GM19467 (cell line): ENCODE data around the gene LLGL2.
"Not testable (repeated sequence)": the region's sequence is repeated elsewhere in the genome, so short reads cannot be mapped to it uniquely, and the experiment has no call there.

Source experiments
- ATAC-seq: cut with Tn5 transposase; IDR thresholded peaks from one replicate; pipeline ENCODE4 v1.9.1; 2021; ENCODE audit warnings: mild to moderate bottlenecking, moderate library complexity; ENCODE audit not compliant: unreplicated experiment

LLGL2 gene

GRCh38 chr17:75565618-75566017 is 40.1 kb downstream of the LLGL2 start:
- ATAC-seq: no peak

- ATAC-seq: no peak
Measured at GRCh38 chr17:75566416-75566815, 40.9 kb downstream of the LLGL2 start.

GRCh38 chr17:75566834-75567233 is 41.3 kb downstream of the LLGL2 start:
- ATAC-seq: no peak

GRCh38 chr17:75568412-75569255 is 43.1 kb downstream of the LLGL2 start:
- no peak for ATAC-seq

GRCh38 chr17:75570034-75570676 is 44.7 kb downstream of the LLGL2 start:
- no peak for ATAC-seq

GRCh38 chr17:75570772-75571171 is 45.3 kb downstream of the LLGL2 start:
- no peak for ATAC-seq

GRCh38 chr17:75571197-75571884 is 45.8 kb downstream of the LLGL2 start:
- ATAC-seq: peak; percentile 68

- no peak for ATAC-seq
Measured at GRCh38 chr17:75571885-75572215, 46.4 kb downstream of the LLGL2 start.

GRCh38 chr17:75572713-75573539 is 47.4 kb downstream of the LLGL2 start:
- ATAC-seq: no peak

- ATAC-seq: no peak
Measured at GRCh38 chr17:75573540-75573957, 48.1 kb downstream of the LLGL2 start.

GRCh38 chr17:75573994-75574393 is 48.5 kb downstream of the LLGL2 start:
- ATAC-seq: no peak

- ATAC-seq: no peak
Measured at GRCh38 chr17:75574404-75575036, 49.0 kb downstream of the LLGL2 start.

- ATAC-seq: no peak
Measured at GRCh38 chr17:75575197-75575596, 49.7 kb downstream of the LLGL2 start.

GRCh38 chr17:75575728-75576127 is 50.2 kb downstream of the LLGL2 start:
- ATAC-seq: no peak

- no peak for ATAC-seq
Measured at GRCh38 chr17:75576661-75577060, 51.2 kb downstream of the LLGL2 start.

GRCh38 chr17:75581121-75581725 is 55.7 kb downstream of the LLGL2 start:
- ATAC-seq: not testable (repeated sequence)

- not testable (repeated sequence) for ATAC-seq
Measured at GRCh38 chr17:75583197-75583596, 57.7 kb downstream of the LLGL2 start.

GRCh38 chr17:75584849-75585175 is 59.3 kb downstream of the LLGL2 start:
- no peak for ATAC-seq

GRCh38 chr17:75587675-75588595 is 62.4 kb downstream of the LLGL2 start, which contains the start of gene MYO15B:
MYO15B (plus strand) TSS chr17:75587800; CDS start chr17:75588058, 258 bp downstream.
- no peak for ATAC-seq
